SKM-1 treated with dmso at 0.1 percent for 144 hours (cell line): ENCODE data around the gene SRD5A1.
A peak's percentile ranks its signal among the peaks of the same experiment; 100 is the strongest.
"Not testable (repeated sequence)": the region's sequence is repeated elsewhere in the genome, so short reads cannot be mapped to it uniquely, and the experiment has no call there.

Experiments used
- DNase-seq: peaks from one replicate; lab custom pipeline; 2025; ENCODE audit not compliant: unreplicated experiment; lab: John Stamatoyannopoulos, UW

SRD5A1 gene

GRCh38 chr5:6638236-6638635 is 5.0 kb downstream of the SRD5A1 start:
- DNase-seq = no peak

- DNase-seq = no peak
Observed at GRCh38 chr5:6642655-6643054, 9.4 kb downstream of the SRD5A1 start.

GRCh38 chr5:6644794-6645241 is 11.6 kb downstream of the SRD5A1 start:
- DNase-seq = no peak

- peak; percentile 64 for DNase-seq
Observed at GRCh38 chr5:6645571-6646362, 12.5 kb downstream of the SRD5A1 start.

GRCh38 chr5:6649186-6649585 is 15.9 kb downstream of the SRD5A1 start:
- no peak for DNase-seq

- DNase-seq = no peak
Observed at GRCh38 chr5:6649681-6650080, 16.4 kb downstream of the SRD5A1 start.

- no peak for DNase-seq
Observed at GRCh38 chr5:6652025-6652424, 18.8 kb downstream of the SRD5A1 start.

GRCh38 chr5:6655432-6655831 is 22.2 kb downstream of the SRD5A1 start:
- no peak for DNase-seq

GRCh38 chr5:6656680-6657079 is 23.4 kb downstream of the SRD5A1 start:
- no peak for DNase-seq

GRCh38 chr5:6659941-6660684 is 26.9 kb downstream of the SRD5A1 start:
- no peak for DNase-seq

GRCh38 chr5:6660688-6661087 is 27.4 kb downstream of the SRD5A1 start:
- DNase-seq = no peak

- DNase-seq = no peak
Observed at GRCh38 chr5:6666762-6667161, 33.5 kb downstream of the SRD5A1 start.

- DNase-seq = no peak
Observed at GRCh38 chr5:6667648-6668047, 34.4 kb downstream of the SRD5A1 start.

GRCh38 chr5:6668717-6669116 is 35.5 kb downstream of the SRD5A1 start:
- DNase-seq = not testable (repeated sequence)

- no peak for DNase-seq
Observed at GRCh38 chr5:6673031-6673430, 39.8 kb downstream of the SRD5A1 start.

- DNase-seq = no peak
Observed at GRCh38 chr5:6673963-6674362, 40.7 kb downstream of the SRD5A1 start.

- DNase-seq = no peak
Observed at GRCh38 chr5:6674421-6674820, 41.2 kb downstream of the SRD5A1 start.

GRCh38 chr5:6674886-6675285 is 41.6 kb downstream of the SRD5A1 start:
- DNase-seq = no peak

GRCh38 chr5:6675784-6676491 is 42.7 kb downstream of the SRD5A1 start:
- no peak for DNase-seq

- DNase-seq = no peak
Observed at GRCh38 chr5:6676702-6677101, 43.5 kb downstream of the SRD5A1 start.

- no peak for DNase-seq
Observed at GRCh38 chr5:6678385-6678784, 45.1 kb downstream of the SRD5A1 start.

- no peak for DNase-seq
Observed at GRCh38 chr5:6680922-6681321, 47.7 kb downstream of the SRD5A1 start.
